Cerebellar nuclear complex (tissue), 1 donor: Measurements from ENCODE around the gene KCNK4.

Source experiments
- DNase-seq, 2 experiments: peaks; one replicate each; lab custom pipeline; 2025; lab: John Stamatoyannopoulos, UW

The KCNK4 gene

GRCh38 chr11:64268893-64269539, 22.1 kb upstream of the KCNK4 start:
- no peak for DNase-seq

GRCh38 chr11:64269540-64270220, 21.4 kb upstream of the KCNK4 start:
- DNase-seq: peak; percentile 96 to 99

- no peak for DNase-seq
Observed at GRCh38 chr11:64275031-64275800, 15.9 kb upstream of the KCNK4 start.

- DNase-seq: no peak
Observed at GRCh38 chr11:64275841-64276240, 15.3 kb upstream of the KCNK4 start.

- DNase-seq: no peak
Observed at GRCh38 chr11:64276653-64277431, 14.3 kb upstream of the KCNK4 start.

GRCh38 chr11:64278576-64279190, 12.4 kb upstream of the KCNK4 start:
- no peak for DNase-seq

GRCh38 chr11:64281957-64282770, 8.9 kb upstream of the KCNK4 start:
- DNase-seq: no peak

- no peak for DNase-seq
Observed at GRCh38 chr11:64283092-64283491, 8.0 kb upstream of the KCNK4 start.

- DNase-seq: peak; percentile 80 to 84
Observed at GRCh38 chr11:64284048-64284961, 6.8 kb upstream of the KCNK4 start, which contains the start of gene BAD. TSS of gene BAD (minus strand) at chr11:64284665. CDS start at chr11:64284368, 297 bp downstream.

GRCh38 chr11:64284962-64285884, 5.9 kb upstream of the KCNK4 start, which contains the start of gene GPR137:
TSS of gene GPR137 (plus strand) at chr11:64285848. CDS start at chr11:64286525, 677 bp downstream.
- peak in 1 of 2 experiments; percentile 50 for DNase-seq

GRCh38 chr11:64285885-64286800, 5.0 kb upstream of the KCNK4 start:
- DNase-seq: no peak

GRCh38 chr11:64286801-64287159, 4.3 kb upstream of the KCNK4 start:
- no peak for DNase-seq

GRCh38 chr11:64287676-64288352, 3.3 kb upstream of the KCNK4 start:
- DNase-seq: no peak

GRCh38 chr11:64288353-64288750, 2.8 kb upstream of the KCNK4 start:
- DNase-seq: no peak

- DNase-seq: no peak
Observed at GRCh38 chr11:64289002-64289564, 2.0 kb upstream of the KCNK4 start.
